Measurements from ENCODE around the gene PAX3. TPM values are rescaled to one million over a fixed set of nuclear protein-coding genes. Genes with fewer than 3 reads are reported as not detected.

PAX3 gene
- total and polyA plus RNA-seq, 4 donors: not detected

DNA sequence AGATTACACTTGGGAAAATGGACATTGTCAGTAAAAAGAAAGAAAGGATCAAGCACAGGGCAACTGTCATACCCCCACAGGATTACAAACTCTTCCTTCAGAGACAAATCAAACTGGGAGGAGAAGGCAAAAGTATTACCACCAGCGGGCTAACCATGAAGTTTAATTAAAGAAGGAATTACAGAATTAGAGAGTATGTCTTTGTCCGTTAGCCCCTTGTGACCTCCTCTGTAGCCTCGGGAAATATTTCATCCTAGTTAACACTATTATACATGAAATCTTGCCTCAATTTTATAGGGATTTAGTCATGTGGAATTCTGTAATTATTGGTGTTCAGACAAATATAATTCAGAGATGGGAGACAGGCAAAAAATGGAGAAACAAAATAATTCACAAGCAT lies 60.7 kb downstream of the PAX3 start:
- Histone ChIP-seq H3K27me3 (ENCODE audit: control insufficient read depth in 4 of 4, insufficient read depth in 4 of 4, low read length in 3 of 4) (peaks cover 0 to 10% (median 3%) of the 10 kb centered on the region in 4 donors), H3K4me1 (ENCODE audit: control insufficient read depth in 4 of 4, insufficient read depth in 4 of 4, low read length in 3 of 4) (no peaks in the 10 kb centered on the region)
- 67% methylated on average over 3 of the region's 3 CpGs for WGBS

DNA sequence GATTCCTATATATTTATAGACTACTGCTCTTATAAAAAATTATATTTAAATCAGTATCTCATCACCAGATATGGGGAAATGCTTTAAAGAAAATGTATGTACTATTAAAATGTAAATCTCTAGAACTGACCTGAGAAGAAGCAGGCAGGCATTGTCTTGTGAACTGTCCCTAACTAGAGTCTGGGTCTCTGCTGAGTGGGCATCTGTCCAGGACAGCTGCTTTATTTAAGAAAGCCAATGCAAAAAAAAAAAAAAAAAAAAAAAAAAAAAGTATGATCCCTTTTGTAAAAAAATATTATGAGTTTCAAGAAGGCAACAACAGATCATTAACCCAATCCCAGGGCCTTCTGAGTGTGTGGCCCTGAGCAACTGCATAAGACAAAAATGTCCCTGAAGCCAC lies 66.0 kb downstream of the PAX3 start:
- no peak overlapping the region for H3K4me3 ChIP-seq (ENCODE audit: low read depth in 1 of 3, low read length in 3 of 3)
- no peaks in the 10 kb centered on the region for H3K36me3 ChIP-seq (ENCODE audit: control insufficient read depth in 4 of 4, insufficient read depth in 3 of 4, low read depth in 1 of 4, low read length in 3 of 4)
- no peak for DNase-seq (ENCODE audit: low spot score)
- H3K27ac ChIP-seq (ENCODE audit: low read depth in 1 of 2, low read length in 2 of 2): no peak overlapping the region
- no peak overlapping the region for H3K9ac ChIP-seq (ENCODE audit: low read depth in 1 of 2, low read length in 2 of 2)
- no peaks in the 10 kb centered on the region for H3K9me3 ChIP-seq (ENCODE audit: control insufficient read depth in 4 of 4, low read length in 3 of 4)
- no peaks in the 10 kb centered on the region for H3K27me3 ChIP-seq (ENCODE audit: control insufficient read depth in 4 of 4, insufficient read depth in 4 of 4, low read length in 3 of 4)
- no peaks in the 10 kb centered on the region for H3K4me1 ChIP-seq (ENCODE audit: control insufficient read depth in 4 of 4, insufficient read depth in 4 of 4, low read length in 3 of 4)
- TF ChIP-seq TAF1 (conservative IDR thresholded peaks at IDR 0.05): no peak
- no peak for TF ChIP-seq SP1 (IDR thresholded peaks at IDR 0.05)
- TF ChIP-seq, protein P1, sequence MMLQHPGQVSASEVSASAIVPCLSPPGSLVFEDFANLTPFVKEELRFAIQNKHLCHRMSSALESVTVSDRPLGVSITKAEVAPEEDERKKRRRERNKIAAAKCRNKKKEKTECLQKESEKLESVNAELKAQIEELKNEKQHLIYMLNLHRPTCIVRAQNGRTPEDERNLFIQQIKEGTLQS (IDR thresholded peaks at IDR 0.05): no peak

More for the DNA sequence above, 60.7 kb downstream of the PAX3 start:
- TF ChIP-seq FOXA1 (IDR thresholded peaks at IDR 0.05) (no peak), SP1 (IDR thresholded peaks at IDR 0.05) (no peak), TAF1 (conservative IDR thresholded peaks at IDR 0.05) (no peak), HNF4G (IDR thresholded peaks at IDR 0.05) (no peak), NR2F2 (IDR thresholded peaks at IDR 0.05) (no peak), YY1 (IDR thresholded peaks at IDR 0.05) (no peak)
- TF ChIP-seq, protein P1 (IDR thresholded peaks at IDR 0.05): no peak
- Histone ChIP-seq H3K4me3 (ENCODE audit: low read depth in 1 of 3, low read length in 3 of 3) (no peak overlapping the region), H3K9me3 (ENCODE audit: control insufficient read depth in 4 of 4, low read length in 3 of 4) (no peaks in the 10 kb centered on the region), H3K36me3 (ENCODE audit: control insufficient read depth in 4 of 4, insufficient read depth in 3 of 4, low read depth in 1 of 4, low read length in 3 of 4) (no peaks in the 10 kb centered on the region), H3K9ac (ENCODE audit: low read depth in 1 of 2, low read length in 2 of 2) (no peak overlapping the region), H3K27ac (ENCODE audit: low read depth in 1 of 2, low read length in 2 of 2) (no peak overlapping the region)
- no peak for DNase-seq (ENCODE audit: low spot score)

DNA sequence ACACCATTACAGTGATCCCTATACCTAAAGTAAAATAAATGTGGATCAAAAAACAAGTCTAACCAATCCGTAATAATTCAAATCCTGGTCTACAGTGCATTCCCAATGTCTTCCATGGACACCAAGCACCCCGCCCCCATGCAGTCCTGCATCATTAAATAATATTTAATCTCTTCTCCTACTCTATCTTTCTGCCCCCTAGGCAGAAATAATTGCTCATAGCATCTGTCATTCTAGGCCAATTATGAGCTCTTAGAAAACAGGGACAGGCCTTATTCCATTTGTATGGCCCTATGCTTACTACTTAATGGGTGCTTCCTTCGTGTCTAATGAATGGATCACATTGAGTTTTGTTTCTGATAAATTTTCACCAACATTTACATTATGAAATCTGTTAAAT lies 66.4 kb downstream of the PAX3 start:
- no peaks in the 10 kb centered on the region for H3K27me3 ChIP-seq (ENCODE audit: control insufficient read depth in 4 of 4, insufficient read depth in 4 of 4, low read length in 3 of 4)
- no peak overlapping the region for H3K9ac ChIP-seq (ENCODE audit: low read depth in 1 of 2, low read length in 2 of 2)
- no peaks in the 10 kb centered on the region for H3K36me3 ChIP-seq (ENCODE audit: control insufficient read depth in 4 of 4, insufficient read depth in 3 of 4, low read depth in 1 of 4, low read length in 3 of 4)
- no peak for DNase-seq (ENCODE audit: low spot score)
- no peaks in the 10 kb centered on the region for H3K4me1 ChIP-seq (ENCODE audit: control insufficient read depth in 4 of 4, insufficient read depth in 4 of 4, low read length in 3 of 4)
- WGBS: 84% methylated on average over 3 of the region's 3 CpGs
- no peak overlapping the region for H3K4me3 ChIP-seq (ENCODE audit: low read depth in 1 of 3, low read length in 3 of 3)
- H3K9me3 ChIP-seq (ENCODE audit: control insufficient read depth in 4 of 4, low read length in 3 of 4): no peaks in the 10 kb centered on the region
- no peak overlapping the region for H3K27ac ChIP-seq (ENCODE audit: low read depth in 1 of 2, low read length in 2 of 2)
- TF ChIP-seq TAF1 (conservative IDR thresholded peaks at IDR 0.05) (no peak), GABPA (IDR thresholded peaks at IDR 0.05 in 1 of 2, conservative IDR thresholded peaks at IDR 0.05 in 1 of 2) (no peak), RAD21 (IDR thresholded peaks at IDR 0.05) (no peak), SP1 (IDR thresholded peaks at IDR 0.05) (no peak), EGR1 (IDR thresholded peaks at IDR 0.05; ENCODE audit: low read depth in 2 of 2) (no peak), YY1 (IDR thresholded peaks at IDR 0.05) (no peak), FOXA2 (IDR thresholded peaks at IDR 0.05) (no peak)
- TF ChIP-seq, protein P2, sequence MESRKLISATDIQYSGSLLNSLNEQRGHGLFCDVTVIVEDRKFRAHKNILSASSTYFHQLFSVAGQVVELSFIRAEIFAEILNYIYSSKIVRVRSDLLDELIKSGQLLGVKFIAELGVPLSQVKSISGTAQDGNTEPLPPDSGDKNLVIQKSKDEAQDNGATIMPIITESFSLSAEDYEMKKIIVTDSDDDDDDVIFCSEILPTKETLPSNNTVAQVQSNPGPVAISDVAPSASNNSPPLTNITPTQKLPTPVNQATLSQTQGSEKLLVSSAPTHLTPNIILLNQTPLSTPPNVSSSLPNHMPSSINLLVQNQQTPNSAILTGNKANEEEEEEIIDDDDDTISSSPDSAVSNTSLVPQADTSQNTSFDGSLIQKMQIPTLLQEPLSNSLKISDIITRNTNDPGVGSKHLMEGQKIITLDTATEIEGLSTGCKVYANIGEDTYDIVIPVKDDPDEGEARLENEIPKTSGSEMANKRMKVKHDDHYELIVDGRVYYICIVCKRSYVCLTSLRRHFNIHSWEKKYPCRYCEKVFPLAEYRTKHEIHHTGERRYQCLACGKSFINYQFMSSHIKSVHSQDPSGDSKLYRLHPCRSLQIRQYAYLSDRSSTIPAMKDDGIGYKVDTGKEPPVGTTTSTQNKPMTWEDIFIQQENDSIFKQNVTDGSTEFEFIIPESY (IDR thresholded peaks at IDR 0.05): no peak
- TF ChIP-seq, protein P3, sequence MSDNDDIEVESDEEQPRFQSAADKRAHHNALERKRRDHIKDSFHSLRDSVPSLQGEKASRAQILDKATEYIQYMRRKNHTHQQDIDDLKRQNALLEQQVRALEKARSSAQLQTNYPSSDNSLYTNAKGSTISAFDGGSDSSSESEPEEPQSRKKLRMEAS (IDR thresholded peaks at IDR 0.05): no peak
